Measurements from ENCODE around the gene GPRC5A.

- no peak for TF ChIP-seq KAT8 (CRISPR knock-in tag; IDR thresholded peaks at IDR 0.05)
- no peak for TF ChIP-seq GPN1 (CRISPR knock-in tag; IDR thresholded peaks at IDR 0.05; ENCODE audit: borderline replicate concordance)
These were observed 31.6 kb downstream of the GPRC5A start for GRCh38 chr12:12922978-12923377.
